GM12891 (cell line): ENCODE measurements around the gene IVNS1ABP.

ENCODE experiments used
- PAX5 ChIP-seq: IDR thresholded peaks from 2 replicates; pipeline ENCODE4 v1.6.1; 2011; ENCODE audit warnings: low read length, moderate library complexity, mild to moderate bottlenecking; ENCODE audit not compliant: insufficient read depth, severe bottlenecking
- POLR2A ChIP-seq: IDR thresholded peaks from 2 replicates; pipeline ENCODE4 v1.6.1; 2011; ENCODE audit warnings: low read depth, low read length, control low read depth
- POLR2AphosphoS5 ChIP-seq: IDR thresholded peaks from 2 replicates; pipeline ENCODE4 v1.6.1; 2011; ENCODE audit warnings: low read depth, low read length, control low read depth
- POU2F2 ChIP-seq: IDR thresholded peaks from 2 replicates; pipeline ENCODE4 v1.6.1; 2011; ENCODE audit warnings: low read depth, mild to moderate bottlenecking, control low read depth, low read length, moderate library complexity
- TAF1 ChIP-seq: IDR thresholded peaks from 2 replicates; pipeline ENCODE4 v1.6.1; 2011; ENCODE audit warnings: low read depth, low read length, control low read depth

DNA sequence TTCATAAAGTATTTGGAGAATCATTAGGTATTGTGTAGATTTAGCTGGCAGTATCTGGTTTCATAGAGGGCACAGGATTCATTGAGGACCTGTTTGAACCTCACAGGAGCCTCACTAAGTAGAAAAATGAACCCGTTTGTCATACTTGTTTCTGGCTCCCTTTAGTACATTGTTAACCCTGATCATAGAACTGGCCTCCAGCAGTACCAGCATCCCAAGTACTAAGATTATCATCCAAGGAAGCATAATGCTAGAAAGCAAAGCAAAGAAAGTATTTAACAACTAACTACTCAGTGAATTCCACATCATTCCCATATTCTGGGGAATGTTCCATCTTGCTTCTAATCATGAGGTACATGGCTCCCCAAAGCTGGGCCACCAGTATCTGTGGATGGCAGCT, 54.9 kb downstream of the IVNS1ABP start:
- TF ChIP-seq POLR2A (no peak), POLR2AphosphoS5 (no peak), PAX5 (no peak), TAF1 (no peak), POU2F2 (no peak)
